Brain microvascular endothelial cell (primary cell): ENCODE data around the gene LPCAT1.

Experiments
- DNase-seq: peaks from one replicate; pipeline ENCODE4 v3.0.0-alpha.2; 2020
- H3K27ac ChIP-seq: fragments of 250-450 bp; sonication (Bioruptor Pico); 2 replicates; pipeline ENCODE4 v1.5.1; 2020; ENCODE audit warnings: mild to moderate bottlenecking, moderate library complexity
- H3K27me3 ChIP-seq: fragments of 250-450 bp; sonication (Bioruptor Pico); replicated peaks from 2 replicates; pipeline ENCODE4 v1.5.1; 2020; ENCODE audit warnings: mild to moderate bottlenecking
- H3K36me3 ChIP-seq: fragments of 250-450 bp; sonication (Bioruptor Pico); replicated peaks from 2 replicates; pipeline ENCODE4 v1.5.1; 2020; ENCODE audit warnings: mild to moderate bottlenecking
- H3K4me3 ChIP-seq: 2 replicates; pipeline ENCODE4 v1.5.1; 2011; ENCODE audit warnings: low read depth, mild to moderate bottlenecking, control low read depth, low read length, moderate library complexity
- in situ Hi-C: cut with HindIII; loops from 2 replicates; pipeline ENCODE4 v1.10.0; 2017; ENCODE audit warnings: low sequenced_read_pairs, low pct_ligation_motif_present
- TF ChIP-seq, protein P1 (sequence below): IDR thresholded peaks from 2 replicates; pipeline ENCODE4 v1.5.1; 2011; ENCODE audit warnings: low read depth, mild to moderate bottlenecking, moderate library complexity, low read length, control low read depth, inconsistent platforms; ENCODE audit errors: missing control alignments

Gene LPCAT1

DNA sequence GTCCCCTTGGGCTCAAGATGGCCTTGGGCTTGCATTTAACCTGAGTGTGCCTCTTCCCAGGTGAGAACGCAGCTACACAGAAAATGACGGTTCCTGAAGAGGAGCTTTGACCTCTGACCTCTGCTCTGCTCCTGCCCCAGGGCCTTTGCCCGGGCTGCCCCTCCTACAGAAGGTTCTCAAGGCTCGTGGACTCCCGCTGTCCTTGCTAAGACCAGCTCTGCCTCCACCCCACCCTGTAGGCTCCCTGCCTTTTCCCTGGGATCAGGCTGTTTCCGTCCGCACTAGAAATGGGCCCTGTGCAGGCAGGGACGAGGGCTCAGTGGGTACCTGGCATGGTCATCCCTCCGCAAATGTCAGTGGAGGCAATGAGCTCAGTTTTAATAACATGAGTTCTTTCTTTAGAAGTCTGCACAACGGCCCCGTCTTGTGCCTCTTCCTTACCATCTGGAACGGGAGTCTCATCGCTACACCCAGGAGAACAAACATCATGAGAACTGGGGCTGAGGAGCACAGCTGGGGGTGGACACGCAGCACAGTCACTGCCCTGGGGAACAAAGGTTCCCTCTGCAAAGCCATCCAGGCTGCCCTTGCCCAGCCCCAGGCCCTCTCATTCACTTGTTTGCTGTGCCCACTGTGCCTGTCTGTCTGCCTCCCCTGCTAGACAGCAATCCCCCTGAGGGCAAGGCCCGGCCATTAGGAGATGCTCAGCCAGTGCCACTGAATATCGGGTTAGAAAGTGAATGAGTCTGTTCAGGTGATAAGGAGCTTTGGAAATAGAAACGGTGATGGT lies 26.7 kb upstream of the LPCAT1 start:
- TF ChIP-seq, protein P1, sequence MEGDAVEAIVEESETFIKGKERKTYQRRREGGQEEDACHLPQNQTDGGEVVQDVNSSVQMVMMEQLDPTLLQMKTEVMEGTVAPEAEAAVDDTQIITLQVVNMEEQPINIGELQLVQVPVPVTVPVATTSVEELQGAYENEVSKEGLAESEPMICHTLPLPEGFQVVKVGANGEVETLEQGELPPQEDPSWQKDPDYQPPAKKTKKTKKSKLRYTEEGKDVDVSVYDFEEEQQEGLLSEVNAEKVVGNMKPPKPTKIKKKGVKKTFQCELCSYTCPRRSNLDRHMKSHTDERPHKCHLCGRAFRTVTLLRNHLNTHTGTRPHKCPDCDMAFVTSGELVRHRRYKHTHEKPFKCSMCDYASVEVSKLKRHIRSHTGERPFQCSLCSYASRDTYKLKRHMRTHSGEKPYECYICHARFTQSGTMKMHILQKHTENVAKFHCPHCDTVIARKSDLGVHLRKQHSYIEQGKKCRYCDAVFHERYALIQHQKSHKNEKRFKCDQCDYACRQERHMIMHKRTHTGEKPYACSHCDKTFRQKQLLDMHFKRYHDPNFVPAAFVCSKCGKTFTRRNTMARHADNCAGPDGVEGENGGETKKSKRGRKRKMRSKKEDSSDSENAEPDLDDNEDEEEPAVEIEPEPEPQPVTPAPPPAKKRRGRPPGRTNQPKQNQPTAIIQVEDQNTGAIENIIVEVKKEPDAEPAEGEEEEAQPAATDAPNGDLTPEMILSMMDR, result no peak
- no peak overlapping the region for H3K4me3 ChIP-seq
- no peak for DNase-seq
- no peak overlapping the region for H3K27ac ChIP-seq
- H3K27me3 ChIP-seq, result peaks cover 38% of the 10 kb centered on the region
- in situ Hi-C loops, result no loop called here
- H3K36me3 ChIP-seq, result no peaks in the 10 kb centered on the region

DNA sequence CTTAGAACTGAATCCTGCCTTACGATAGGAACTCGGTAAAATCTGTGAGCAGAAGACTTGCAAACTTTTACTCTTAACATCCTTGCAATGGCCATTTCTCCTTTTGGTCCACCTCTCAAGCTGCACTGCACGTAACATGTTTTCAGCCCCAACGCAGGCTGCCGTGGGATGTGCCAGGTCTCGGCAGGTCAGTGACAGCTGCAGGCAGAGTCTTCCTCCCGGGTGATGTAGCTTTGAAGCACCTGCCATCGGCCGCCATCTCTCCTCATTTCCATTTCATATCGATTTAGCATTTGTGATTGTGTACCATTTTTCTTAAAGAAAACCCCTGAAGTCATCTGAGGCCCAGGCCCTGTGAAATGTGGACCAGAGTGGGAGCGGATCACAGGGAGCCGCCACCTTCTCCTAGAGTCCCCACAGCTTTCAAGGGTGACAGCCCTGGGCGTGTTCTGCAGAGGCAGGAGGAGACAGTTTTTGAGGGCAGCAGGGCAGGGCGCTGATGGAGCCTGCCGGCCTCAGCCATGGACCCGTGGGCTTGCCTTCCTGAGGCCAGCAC lies 25.8 kb upstream of the LPCAT1 start:
- in situ Hi-C loops, result no loop called here
- peaks cover 32% of the 10 kb centered on the region for H3K27me3 ChIP-seq
- no peak for DNase-seq
- TF ChIP-seq, protein P1, result no peak
- H3K4me3 ChIP-seq, result no peak overlapping the region
- H3K36me3 ChIP-seq, result no peaks in the 10 kb centered on the region
- H3K27ac ChIP-seq, result no peak overlapping the region

DNA sequence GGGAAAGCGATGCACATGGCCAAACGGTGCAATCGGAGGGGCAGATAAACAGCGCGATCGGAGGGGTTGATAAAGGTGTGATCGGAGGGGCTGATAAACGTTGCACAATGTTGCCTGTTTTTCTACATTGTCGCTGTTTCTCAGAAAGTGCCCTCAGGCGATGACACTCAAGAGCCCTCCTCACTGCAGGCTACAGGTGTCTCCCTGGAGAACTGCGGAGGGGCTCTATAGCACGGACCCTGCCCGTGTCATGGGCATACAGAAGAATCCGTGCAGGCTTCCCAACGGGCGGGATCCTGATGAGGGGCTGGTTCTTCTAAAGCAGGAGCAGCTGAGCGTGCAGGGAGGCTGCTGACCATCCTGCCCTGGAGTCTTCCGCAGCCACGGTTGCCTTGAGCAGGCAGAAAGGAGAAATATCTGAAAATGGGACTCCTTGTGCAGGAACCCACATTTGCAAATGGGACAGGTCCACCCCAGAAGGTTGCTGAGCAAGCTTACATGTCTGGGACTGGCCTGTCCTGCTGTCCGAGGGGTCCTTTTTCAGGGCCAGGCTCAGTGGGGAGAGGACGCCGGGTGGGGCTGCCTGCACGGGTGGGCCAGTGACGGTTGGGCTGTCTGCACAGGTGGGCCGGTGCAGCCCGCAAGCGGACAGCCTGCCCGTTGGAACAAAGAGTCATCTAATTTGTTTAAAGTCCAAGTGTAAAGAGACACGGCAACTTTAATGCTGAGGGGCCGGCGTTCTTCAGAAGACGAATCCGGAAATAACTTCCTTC lies 25.1 kb upstream of the LPCAT1 start:
- no peaks in the 10 kb centered on the region for H3K36me3 ChIP-seq
- in situ Hi-C loops, result no loop called here
- H3K4me3 ChIP-seq, result no peak overlapping the region
- TF ChIP-seq, protein P1, result no peak
- H3K27ac ChIP-seq, result no peak overlapping the region
- DNase-seq, result no peak
- H3K27me3 ChIP-seq, result peaks cover 26% of the 10 kb centered on the region

DNA sequence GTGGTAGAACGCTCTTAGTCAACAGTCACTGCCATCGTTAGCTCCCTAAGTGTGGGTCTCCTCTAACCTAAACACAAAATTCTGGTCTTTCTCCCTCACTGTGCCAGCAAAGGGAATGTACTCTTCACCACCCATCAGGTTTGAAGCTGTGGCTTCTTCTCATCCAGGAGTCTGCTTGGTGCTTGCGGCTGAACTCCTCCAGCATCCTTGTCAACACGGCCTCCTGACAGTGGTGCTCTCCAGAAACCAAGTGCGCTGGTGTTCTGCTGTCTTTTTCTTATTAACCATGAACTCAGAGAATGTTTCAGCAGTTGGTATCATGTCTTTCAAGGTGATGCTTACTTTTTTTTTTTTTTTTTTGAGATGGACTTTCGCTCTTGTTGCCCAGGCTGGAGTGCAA lies 23.9 kb upstream of the LPCAT1 start:
- TF ChIP-seq, protein P1, result no peak
- in situ Hi-C loops, result no loop called here
- Histone ChIP-seq H3K27ac (no peak overlapping the region), H3K27me3 (peaks cover 19% of the 10 kb centered on the region), H3K4me3 (no peak overlapping the region), H3K36me3 (no peaks in the 10 kb centered on the region)
- DNase-seq, result no peak

DNA sequence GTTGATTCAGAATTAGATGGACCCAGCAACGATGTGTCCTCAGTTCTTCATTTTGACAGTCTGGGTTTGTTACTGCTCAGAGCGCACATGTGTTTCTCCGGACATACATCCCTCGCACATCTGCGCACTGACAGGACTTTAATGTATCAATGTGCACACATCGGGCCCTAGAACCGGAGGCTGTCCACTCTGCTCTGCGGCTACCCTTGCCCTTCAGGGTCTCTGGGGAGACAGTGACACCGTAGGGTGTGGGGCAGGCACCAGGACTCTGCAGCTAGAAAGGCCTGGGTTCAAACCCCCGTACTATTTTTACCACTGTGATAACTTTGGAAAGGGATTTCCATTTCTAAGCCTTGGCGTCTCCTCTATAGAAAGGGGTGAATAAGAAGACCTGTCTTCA lies 23.5 kb upstream of the LPCAT1 start:
- DNase-seq, result no peak
- Histone ChIP-seq H3K36me3 (no peaks in the 10 kb centered on the region), H3K27me3 (peaks cover 16% of the 10 kb centered on the region), H3K4me3 (no peak overlapping the region), H3K27ac (no peak overlapping the region)
- in situ Hi-C loops, result no loop called here
- TF ChIP-seq, protein P1, result no peak
